T-helper 17 cell (primary cell): Measurements from ENCODE around the gene ALDH6A1. TPM values are rescaled to one million over a fixed set of nuclear protein-coding genes. Genes with fewer than 3 reads are reported as not detected.
A peak's percentile ranks its signal among the peaks of the same experiment; 100 is the strongest.

Source experiments
- ATAC-seq: fragments of 150-1000 bp; cut with Tn5 transposase; 2 replicates; pipeline ENCODE4 v1.10.0; 2021; ENCODE audit warnings: mild to moderate bottlenecking, moderate library complexity
- DNase-seq, 3 donors: peaks; one replicate each; pipeline versions ENCODE4 v3.0.0 to v3.0.0-alpha.2; 2020 to 2021
- H3K9me3 ChIP-seq: one replicate; pipeline ENCODE4 v1.7.0; 2013; ENCODE audit warnings: low read length, mild to moderate bottlenecking; ENCODE audit not compliant: control insufficient read depth, poor library complexity, severe bottlenecking
- H3K27ac Mint-ChIP-seq: one replicate; pipeline ENCODE4 v1.8.0; 2022; ENCODE audit warnings: mild to moderate bottlenecking, moderate library complexity, mixed read lengths
- H3K27me3 Mint-ChIP-seq: one replicate; pipeline ENCODE4 v1.8.0; 2022; ENCODE audit warnings: mixed read lengths
- H3K36me3 Mint-ChIP-seq: one replicate; pipeline ENCODE4 v1.8.0; 2022; ENCODE audit warnings: low read depth, mixed read lengths
- H3K4me1 Mint-ChIP-seq: one replicate; pipeline ENCODE4 v1.8.0; 2022; ENCODE audit warnings: mild to moderate bottlenecking, mixed read lengths
- H3K4me3 Mint-ChIP-seq: one replicate; pipeline ENCODE4 v1.8.0; 2022; ENCODE audit warnings: mild to moderate bottlenecking, moderate library complexity, mixed read lengths
- total RNA-seq, 4 donors: library from RNA in 2 of 4; stranded (reverse) in 2 of 4; gene quantifications; one replicate each; pipeline ENCODE4 v1.2.3 and lab custom pipeline; 2022 to 2026

ALDH6A1 gene
- total RNA-seq, 2 donors from 2014 or later: 7.8 to 8.9 TPM

DNA sequence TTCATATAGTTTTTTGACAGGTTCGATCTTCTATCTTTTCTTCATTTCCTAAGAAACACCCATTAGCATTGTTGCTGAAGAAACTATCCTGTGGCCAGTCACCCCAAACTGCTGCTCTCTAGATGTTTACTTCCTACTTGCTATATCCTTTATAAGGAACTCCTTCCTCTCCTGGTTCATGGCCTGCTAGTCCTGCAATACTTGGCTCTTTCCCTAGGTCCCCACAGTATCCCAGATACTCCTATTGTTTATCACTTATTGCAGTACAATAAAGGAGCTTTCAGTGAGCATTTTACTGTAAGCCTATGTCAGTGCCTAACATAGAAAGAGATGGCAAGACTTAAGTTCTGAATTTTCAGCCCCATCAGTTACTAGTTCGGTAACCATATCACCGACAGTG lies 2.8 kb downstream of the ALDH6A1 start:
- no peak for DNase-seq
- Mint-ChIP-seq H3K4me1 (peaks cover 23% of the 10 kb centered on the region), H3K4me3 (no peak overlapping the region), H3K27ac (no peak overlapping the region), H3K36me3 (no peaks in the 10 kb centered on the region), H3K27me3 (no peaks in the 10 kb centered on the region)
- ATAC-seq: no peak
- no peaks in the 10 kb centered on the region for H3K9me3 ChIP-seq

DNA sequence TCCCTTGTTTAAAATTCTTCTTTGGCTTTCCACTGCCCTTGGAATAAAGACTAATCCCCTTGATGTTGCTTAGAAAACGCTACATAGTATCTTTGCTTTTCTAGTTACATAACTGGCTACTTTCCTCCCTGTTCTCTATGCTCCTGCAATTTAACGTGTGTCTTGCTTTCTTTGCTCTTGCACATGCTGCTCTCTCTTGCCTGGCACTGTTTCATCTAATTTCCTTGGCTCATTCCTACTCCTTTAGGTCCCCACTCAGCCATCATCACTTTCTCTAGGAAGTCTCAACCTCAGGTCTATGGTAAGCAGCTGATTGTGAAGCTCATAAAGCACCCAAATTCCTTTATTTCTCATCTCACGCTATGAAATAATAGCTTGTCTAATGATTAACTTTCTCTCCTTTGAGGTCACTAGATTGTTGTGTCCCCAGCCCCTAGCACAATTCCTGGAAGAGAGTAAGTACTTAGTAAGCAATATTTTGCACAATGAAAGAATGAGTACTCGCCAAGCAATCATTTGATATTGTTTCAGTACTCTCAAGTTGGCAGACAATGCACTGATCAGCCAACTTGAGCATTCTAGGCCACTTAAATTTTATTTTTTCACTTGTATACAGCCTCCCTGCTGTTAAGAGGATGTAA lies 3.3 kb downstream of the ALDH6A1 start:
- H3K4me1 Mint-ChIP-seq: peaks cover 23% of the 10 kb centered on the region
- DNase-seq (no peak), ATAC-seq (no peak)
- H3K9me3 ChIP-seq: no peaks in the 10 kb centered on the region
- no peak overlapping the region for H3K27ac Mint-ChIP-seq
- H3K27me3 Mint-ChIP-seq: no peaks in the 10 kb centered on the region
- no peaks in the 10 kb centered on the region for H3K36me3 Mint-ChIP-seq
- H3K4me3 Mint-ChIP-seq: no peak overlapping the region

DNA sequence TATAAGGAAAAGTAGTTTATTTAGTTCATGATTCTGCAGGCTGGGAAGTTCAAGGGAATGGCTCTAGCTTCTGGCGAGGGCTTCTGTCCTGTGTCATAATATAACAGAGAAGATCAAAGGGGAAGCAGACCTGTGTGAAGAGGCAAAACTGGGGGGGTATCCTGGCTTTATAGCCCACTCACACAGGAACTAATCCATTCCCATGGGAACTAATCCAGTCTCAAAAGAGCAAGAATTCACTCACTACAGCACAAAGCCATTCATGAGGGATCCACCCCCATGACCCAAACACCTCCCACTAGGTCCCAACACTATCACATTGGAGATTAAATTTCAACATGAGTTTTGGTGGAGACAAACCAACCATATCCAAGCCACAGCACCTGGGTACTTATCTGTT lies 6.9 kb downstream of the ALDH6A1 start:
- DNase-seq (no peak), ATAC-seq (no peak)
- Mint-ChIP-seq H3K36me3 (no peaks in the 10 kb centered on the region), H3K4me1 (peaks cover 7% of the 10 kb centered on the region), H3K4me3 (no peak overlapping the region), H3K27ac (no peak overlapping the region), H3K27me3 (no peaks in the 10 kb centered on the region)
- no peaks in the 10 kb centered on the region for H3K9me3 ChIP-seq

DNA sequence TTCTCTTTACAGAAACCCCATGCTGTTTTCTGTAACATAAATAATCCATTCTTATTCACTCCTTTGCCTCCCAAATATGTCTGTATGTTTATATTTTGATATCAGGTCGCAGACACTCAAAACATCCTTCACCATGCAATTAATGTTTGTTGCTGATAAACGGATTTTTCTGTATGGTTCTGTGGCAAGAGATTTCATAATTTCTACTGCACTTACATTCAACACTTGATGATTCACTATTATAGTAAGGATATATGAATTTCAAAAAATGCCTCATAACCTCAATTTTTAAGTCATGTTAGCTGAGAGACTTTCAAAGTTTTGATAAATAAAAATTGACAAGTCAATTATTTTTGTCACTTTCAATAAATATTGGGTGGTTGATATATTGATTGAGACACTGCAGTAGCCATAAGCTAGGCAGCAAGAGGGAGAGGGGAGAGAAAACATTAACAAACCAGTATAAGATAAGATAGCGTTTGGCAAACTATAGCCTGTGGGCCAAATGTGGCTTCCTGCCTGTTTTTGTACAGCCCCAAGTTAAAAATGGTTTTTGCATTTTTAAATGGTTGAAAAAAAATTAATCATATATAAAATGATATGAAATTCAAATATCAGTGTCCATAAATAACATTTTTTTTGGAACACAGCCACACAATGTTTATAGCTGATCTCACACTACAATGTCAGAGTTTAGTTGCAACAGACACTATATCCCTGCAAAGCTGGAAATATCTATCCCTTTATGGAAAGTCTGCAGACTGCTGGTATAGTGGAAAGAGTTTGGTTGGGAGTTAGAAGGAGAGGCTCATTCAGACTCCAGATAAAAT lies 18.3 kb downstream of the ALDH6A1 start:
- H3K4me3 Mint-ChIP-seq: no peak overlapping the region
- no peaks in the 10 kb centered on the region for H3K27me3 Mint-ChIP-seq
- no peak for ATAC-seq
- no peaks in the 10 kb centered on the region for H3K9me3 ChIP-seq
- no peak for DNase-seq
- no peaks in the 10 kb centered on the region for H3K4me1 Mint-ChIP-seq
- H3K27ac Mint-ChIP-seq: no peak overlapping the region
- H3K36me3 Mint-ChIP-seq: peaks cover 4% of the 10 kb centered on the region

DNA sequence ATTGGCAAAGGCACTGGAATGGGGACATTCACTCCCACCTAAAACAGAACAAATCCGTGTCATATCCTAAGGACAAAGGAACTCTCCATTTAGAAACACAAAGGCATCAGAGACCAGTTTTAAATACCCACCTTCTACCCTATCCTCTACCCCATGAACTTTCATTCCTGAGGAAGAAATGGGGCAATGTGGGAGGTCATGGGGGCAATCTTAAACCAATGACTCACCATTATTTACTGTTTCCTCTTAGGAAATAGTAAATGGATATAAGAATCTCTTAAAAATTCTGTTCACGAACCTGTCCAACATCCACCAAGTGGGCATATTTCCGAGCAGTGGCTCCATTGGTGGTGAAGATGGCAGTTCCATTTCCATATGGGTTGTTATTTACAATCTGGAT lies 19.4 kb downstream of the ALDH6A1 start:
- DNase-seq: no peak
- Mint-ChIP-seq H3K4me3 (no peak overlapping the region), H3K4me1 (no peaks in the 10 kb centered on the region), H3K36me3 (peaks cover 8% of the 10 kb centered on the region), H3K27ac (no peak overlapping the region), H3K27me3 (no peaks in the 10 kb centered on the region)
- no peaks in the 10 kb centered on the region for H3K9me3 ChIP-seq
- ATAC-seq: no peak

DNA sequence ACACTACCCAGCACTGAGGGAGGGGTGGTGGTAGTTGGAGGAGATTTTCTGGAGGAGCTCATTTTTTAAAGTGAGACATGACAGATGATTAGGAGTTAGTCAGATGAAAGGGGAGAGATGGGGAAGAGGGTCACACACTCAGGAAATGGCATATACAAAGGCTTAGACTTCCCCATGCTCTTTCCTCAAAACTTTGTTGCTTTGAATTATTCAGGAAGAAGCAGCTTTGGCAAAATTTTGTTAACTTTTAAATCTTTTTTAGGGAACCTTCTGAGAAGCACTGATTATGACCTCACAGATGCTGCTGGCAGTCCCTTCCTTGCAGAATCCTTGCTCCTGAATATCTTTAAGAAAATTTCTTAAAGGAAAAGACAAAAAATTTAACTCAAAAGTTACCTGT lies 19.8 kb downstream of the ALDH6A1 start:
- H3K27ac Mint-ChIP-seq: no peak overlapping the region
- H3K9me3 ChIP-seq: no peaks in the 10 kb centered on the region
- H3K4me3 Mint-ChIP-seq: no peak overlapping the region
- H3K36me3 Mint-ChIP-seq: peaks cover 8% of the 10 kb centered on the region
- DNase-seq (no peak), ATAC-seq (no peak)
- H3K27me3 Mint-ChIP-seq: no peaks in the 10 kb centered on the region
- no peaks in the 10 kb centered on the region for H3K4me1 Mint-ChIP-seq

DNA sequence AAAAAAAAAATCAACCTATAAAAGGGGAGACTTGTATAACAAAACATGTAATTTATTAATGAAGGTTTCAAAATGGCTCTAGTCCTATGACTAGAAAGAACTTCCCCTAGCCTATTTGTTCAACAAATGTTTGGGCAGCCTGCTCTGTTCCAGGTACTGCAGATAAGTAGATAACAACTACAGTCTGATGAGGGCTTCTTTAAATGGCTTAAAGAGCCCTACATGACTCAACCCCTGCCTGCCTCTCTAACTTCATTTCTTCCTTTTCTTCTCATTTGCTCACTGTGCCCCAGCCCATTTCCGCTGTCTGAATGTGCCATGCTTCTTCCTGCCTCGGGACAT lies 21.5 kb downstream of the ALDH6A1 start:
- ATAC-seq: no peak
- Mint-ChIP-seq H3K27ac (no peak overlapping the region), H3K4me1 (no peaks in the 10 kb centered on the region)

DNA sequence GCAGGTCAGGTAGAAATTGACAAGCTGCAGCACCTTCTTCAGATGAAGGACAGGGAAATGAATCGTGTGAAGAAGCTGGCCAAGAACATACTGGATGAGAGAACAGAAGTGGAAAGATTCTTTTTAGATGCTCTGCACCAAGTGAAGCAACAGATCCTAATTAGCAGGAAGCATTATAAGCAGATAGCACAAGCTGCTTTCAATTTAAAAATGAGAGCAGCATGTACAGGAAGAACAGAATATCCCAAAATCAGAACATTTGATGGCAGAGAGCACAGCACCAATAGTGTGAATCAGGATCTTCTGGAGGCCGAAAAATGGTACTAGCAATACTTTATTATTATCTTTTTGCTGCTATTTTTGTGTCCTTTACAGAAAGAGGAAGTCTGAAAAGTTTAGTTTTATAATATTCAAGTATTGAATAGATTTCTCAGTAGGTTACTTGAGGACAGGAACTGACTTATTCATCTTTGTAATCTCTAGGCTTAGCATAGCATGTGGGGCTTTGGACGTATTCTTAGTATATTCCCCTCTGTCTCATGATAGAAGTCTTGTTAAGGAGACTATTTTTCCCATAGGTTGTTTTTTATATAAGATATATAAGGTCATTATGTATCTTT lies 34.3 kb downstream of the ALDH6A1 start:
- Mint-ChIP-seq H3K4me3 (no peak overlapping the region), H3K27me3 (no peaks in the 10 kb centered on the region), H3K27ac (no peak overlapping the region), H3K4me1 (peaks cover 3% of the 10 kb centered on the region), H3K36me3 (peaks cover 2% of the 10 kb centered on the region)
- ATAC-seq (no peak), DNase-seq (no peak)
- no peaks in the 10 kb centered on the region for H3K9me3 ChIP-seq

More for the DNA sequence above, 21.5 kb downstream of the ALDH6A1 start:
- Mint-ChIP-seq H3K36me3 (peaks cover 8% of the 10 kb centered on the region), H3K4me3 (no peak overlapping the region), H3K27me3 (no peaks in the 10 kb centered on the region)
- no peak for DNase-seq
- no peaks in the 10 kb centered on the region for H3K9me3 ChIP-seq

DNA sequence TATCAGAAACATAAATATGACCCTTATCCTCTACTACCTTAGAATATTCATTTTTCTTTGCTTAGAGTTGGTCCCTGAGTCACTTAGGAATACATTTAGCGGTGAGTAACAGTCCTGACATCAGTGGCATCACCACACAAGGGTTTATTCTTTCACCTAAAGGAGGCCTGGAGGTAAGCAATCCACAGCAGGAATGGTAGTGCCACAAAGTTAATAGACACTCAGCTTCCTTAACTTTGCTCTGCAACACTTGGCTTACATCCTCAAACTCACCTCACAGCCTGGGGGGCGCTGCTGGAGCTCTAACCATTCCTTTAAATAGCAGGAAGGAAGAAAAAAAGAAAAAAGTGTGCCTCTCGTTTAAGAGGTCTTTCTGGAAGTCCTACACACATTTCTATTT lies 36.0 kb downstream of the ALDH6A1 start:
- Mint-ChIP-seq H3K36me3 (peaks cover 2% of the 10 kb centered on the region), H3K4me1 (peaks cover 3% of the 10 kb centered on the region), H3K27ac (no peak overlapping the region), H3K4me3 (no peak overlapping the region), H3K27me3 (no peaks in the 10 kb centered on the region)
- DNase-seq (no peak), ATAC-seq (no peak)
- H3K9me3 ChIP-seq: no peaks in the 10 kb centered on the region

DNA sequence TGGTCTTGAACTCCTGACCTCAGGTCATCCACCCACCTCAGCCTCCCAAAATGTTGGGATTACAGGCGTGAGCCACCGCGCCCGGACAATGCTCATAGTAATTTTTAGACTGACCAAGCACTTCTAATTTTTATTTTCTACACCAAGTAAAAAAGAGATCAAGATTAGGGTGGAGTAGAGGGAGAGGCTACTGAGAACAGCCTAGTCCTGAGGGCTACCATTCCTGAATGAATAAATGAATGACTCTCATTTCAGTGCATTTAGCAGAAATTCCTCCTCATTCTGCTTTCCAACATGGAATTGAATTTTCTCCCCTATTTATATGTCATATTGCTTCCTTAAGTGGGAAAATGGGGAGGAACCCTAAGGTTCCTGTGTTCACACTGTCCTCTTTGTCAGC lies 38.7 kb downstream of the ALDH6A1 start:
- Mint-ChIP-seq H3K27me3 (no peaks in the 10 kb centered on the region), H3K36me3 (peaks cover 2% of the 10 kb centered on the region), H3K4me1 (peaks cover 3% of the 10 kb centered on the region), H3K27ac (no peak overlapping the region), H3K4me3 (no peak overlapping the region)
- H3K9me3 ChIP-seq: no peaks in the 10 kb centered on the region
- ATAC-seq (no peak), DNase-seq (no peak)

DNA sequence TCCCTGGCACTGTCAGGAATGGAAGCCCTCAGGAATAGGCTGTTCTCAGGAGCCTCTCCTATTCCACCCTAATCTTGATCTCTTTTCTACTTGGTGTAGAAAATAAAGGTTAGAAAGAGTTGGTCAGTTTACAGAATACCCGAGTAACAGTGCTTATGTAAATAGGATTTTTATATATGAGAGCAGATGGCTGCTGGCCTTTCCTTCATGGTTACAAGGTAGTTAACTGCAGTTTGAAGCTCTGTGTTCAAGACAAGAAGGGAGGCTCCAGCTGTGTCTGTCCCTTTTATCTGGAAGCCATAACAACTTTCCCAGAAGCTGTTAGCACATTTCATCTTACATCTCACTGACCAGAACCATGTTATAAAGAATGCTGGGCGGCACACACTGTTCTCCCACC lies 42.0 kb downstream of the ALDH6A1 start:
- H3K27me3 Mint-ChIP-seq: no peaks in the 10 kb centered on the region
- H3K4me3 Mint-ChIP-seq: no peak overlapping the region
- no peak overlapping the region for H3K27ac Mint-ChIP-seq
- peaks cover 2% of the 10 kb centered on the region for H3K36me3 Mint-ChIP-seq
- ATAC-seq: no peak
- H3K9me3 ChIP-seq: no peaks in the 10 kb centered on the region
- DNase-seq: no peak
- H3K4me1 Mint-ChIP-seq: peaks cover 2% of the 10 kb centered on the region

DNA sequence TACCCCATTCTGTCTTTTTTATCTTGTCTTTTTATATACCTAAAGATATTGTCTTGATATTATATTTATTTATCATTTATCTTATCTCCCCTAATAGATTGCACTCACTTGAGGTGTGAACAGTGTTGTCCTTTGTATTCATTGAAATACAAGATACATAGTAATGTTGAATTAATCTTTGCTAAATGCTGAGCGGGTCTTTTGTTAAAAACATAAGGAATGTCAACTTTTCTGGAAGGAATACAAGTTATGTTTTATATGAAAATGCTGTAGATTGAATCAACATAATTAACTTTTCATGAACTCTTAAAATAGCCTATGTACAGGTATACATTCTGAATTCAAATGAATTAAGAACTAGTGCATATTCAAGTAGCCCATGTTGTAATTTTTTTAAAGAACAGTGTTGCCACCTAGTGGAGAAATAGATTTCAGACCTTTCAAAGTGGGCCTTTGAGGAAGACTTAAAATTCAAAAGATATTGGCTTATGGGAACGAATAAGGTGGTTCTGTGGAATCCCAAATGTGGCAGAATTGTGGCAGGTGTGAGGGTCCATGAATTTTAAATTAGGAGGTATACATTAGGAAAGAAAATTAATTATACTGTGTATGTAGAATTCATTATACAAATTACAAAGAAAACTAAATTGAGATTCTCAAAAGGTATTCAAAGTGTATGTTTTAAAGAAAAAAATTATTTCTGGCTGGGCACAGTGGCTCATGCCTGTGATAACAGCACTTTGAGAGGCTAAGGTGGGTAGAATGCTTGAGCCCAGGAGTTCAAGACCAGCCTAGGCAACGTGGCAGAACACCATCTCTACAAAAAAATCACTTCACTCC lies 46.0 kb downstream of the ALDH6A1 start:
- Mint-ChIP-seq H3K4me3 (no peak overlapping the region), H3K27ac (no peak overlapping the region), H3K27me3 (no peaks in the 10 kb centered on the region), H3K4me1 (peaks cover 2% of the 10 kb centered on the region), H3K36me3 (peaks cover 2% of the 10 kb centered on the region)
- no peak for DNase-seq
- peak; percentile 48 for ATAC-seq
- no peaks in the 10 kb centered on the region for H3K9me3 ChIP-seq

DNA sequence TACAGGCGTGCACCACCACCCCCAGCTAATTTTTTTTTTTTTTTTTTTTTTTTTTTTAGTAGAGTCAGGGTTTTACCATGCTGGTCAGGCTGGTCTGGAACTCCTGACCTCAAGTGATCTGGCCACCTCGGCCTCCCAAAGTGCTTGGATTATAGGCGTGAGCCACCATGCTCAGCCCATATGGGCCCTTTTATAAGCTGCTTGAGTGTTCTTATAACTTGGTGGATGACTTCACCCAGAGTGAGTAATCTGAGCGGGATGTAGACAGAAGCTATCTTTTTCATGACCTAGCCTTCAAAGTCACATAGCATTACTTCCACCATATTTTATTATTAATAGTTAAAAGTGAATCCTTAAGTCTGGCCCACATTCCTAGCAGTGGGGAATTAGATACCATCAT lies 48.7 kb downstream of the ALDH6A1 start:
- Mint-ChIP-seq H3K36me3 (peaks cover 4% of the 10 kb centered on the region), H3K27me3 (no peaks in the 10 kb centered on the region), H3K4me3 (no peak overlapping the region), H3K4me1 (peaks cover 2% of the 10 kb centered on the region), H3K27ac (no peak overlapping the region)
- H3K9me3 ChIP-seq: no peaks in the 10 kb centered on the region
- DNase-seq: no peak
- ATAC-seq: no peak
